Heart left ventricle (tissue), 16 donors: ENCODE data around the gene PIGN. TPM values are rescaled to one million over a fixed set of nuclear protein-coding genes. Genes with fewer than 3 reads are reported as not detected.

Source experiments
- ATAC-seq, 4 donors: fragments of 200-7000 bp; cut with Tn5 transposase; one replicate each; pipeline ENCODE4 v1.9.1; 2020 to 2022; ENCODE audit warnings: moderate library complexity in 4 of 4, mild to moderate bottlenecking in 3 of 4, moderate number of reproducible peaks in 1 of 4
- DNase-seq, 5 donors: peaks; one replicate each; pipeline ENCODE4 v3.0.0-alpha.2; 2020
- H3K27ac ChIP-seq, 12 donors: fragments of 200-600 bp; sonication (generic) in 4 of 12; one replicate each; pipeline versions ENCODE4 v1.5.0 to v1.8.0; 2016 to 2022; ENCODE audit warnings: mild to moderate bottlenecking in 2 of 12
- H3K27me3 ChIP-seq, 9 donors: fragments of 200-600 bp; sonication (generic) in 2 of 9; one replicate each; pipeline versions ENCODE4 v1.5.1 to v1.8.0; 2016 to 2022; ENCODE audit warnings: mild to moderate bottlenecking in 3 of 9
- H3K36me3 ChIP-seq, 9 donors: fragments of 200-600 bp; sonication (generic) in 2 of 9; one replicate each; pipeline versions ENCODE4 v1.5.0 to v1.8.0; 2018 to 2022; ENCODE audit warnings: mild to moderate bottlenecking in 2 of 9
- H3K4me1 ChIP-seq, 12 donors: fragments of 200-600 bp; sonication (generic) in 4 of 12; one replicate each; pipeline versions ENCODE4 v1.5.0 to v1.8.0; 2016 to 2022; ENCODE audit warnings: mild to moderate bottlenecking in 3 of 12
- H3K4me3 ChIP-seq, 12 donors: fragments of 200-600 bp; sonication (generic) in 4 of 12; one replicate each; pipeline versions ENCODE4 v1.5.0 to v1.8.0; 2017 to 2022; ENCODE audit warnings: mild to moderate bottlenecking in 9 of 12, moderate library complexity in 4 of 12
- H3K9me3 ChIP-seq, 12 donors: fragments of 200-600 bp; sonication (generic) in 4 of 12; one replicate each; pipeline versions ENCODE4 v1.5.0 to v1.8.0; 2016 to 2022; ENCODE audit warnings: mild to moderate bottlenecking in 1 of 12
- POLR2A ChIP-seq, 2 donors: fragments of 450-650 bp; IDR thresholded peaks; one replicate each; pipeline ENCODE4 v1.6.1; 2017; ENCODE audit warnings: antibody characterized with exemption in 2 of 2, mild to moderate bottlenecking in 2 of 2, moderate library complexity in 2 of 2
- WGBS, 4 donors: extraction: QIAGEN DNeasy Blood & Tissue Kit in 2 of 4; methylation state at CpG; one replicate each; pipeline versions ENCODE4 v1.1.5 to v1.1.7; 2013 to 2018; 5-methylcytosine and 5-hydroxymethylcytosine counted together
- intact Hi-C, 10 donors: fragments of 100-400 bp; cut with DNase I; formaldehyde crosslinking; loops; one replicate each; pipeline versions ENCODE4 v1.11.1 to v1.14.2; 2022
- polyA plus RNA-seq, 2 donors: library from polyadenylated mRNA; stranded (reverse); fragments of 200-250 nt; gene quantifications; one replicate each; pipeline ENCODE4 v1.2.3, GENCODE V29; 2013
- total RNA-seq, 9 donors: library from RNA; depleted of rRNA in 2 of 9; stranded (reverse); fragments of >200 nt in 2 of 9; fragmentation: NEBNext Ultra II Directional in 3 of 9; extraction: Animal tissue kit (Norgen Biotek cat#: 25700) in 3 of 9; gene quantifications; one replicate each; pipeline versions ENCODE4 v1.1.0 to v1.2.4, GENCODE V29; 2016 to 2023
- TF ChIP-seq, protein P1 (sequence below), 12 donors: fragments of 200-600 bp; sonication (generic) in 4 of 12; IDR thresholded peaks; one replicate each; pipeline versions ENCODE4 v1.5.0 to v1.8.0; 2018 to 2022; ENCODE audit warnings: antibody characterized with exemption in 12 of 12, mild to moderate bottlenecking in 5 of 12
- donor health status: ischemic (EF 13 %, LVEDD 7.1; RV severe dilation, severe dysfunction).
- donor health status: healthy with polysubstance abuse.
- donor health status: DM: no; HTN: yes; CAD: no.
- donor health status: DM: no; HTN: no; CAD: no.
- donor health status: ischemic (EF 25% LVEDD 6.9; RV normal size, moderate dysfunction).
- donor health status: ischemic (EF 25% LVEDD 5.7; RV mildly dilated, moderate dysfunction).
- donor health status: healthy.
- donor health status: DM: yes; HTN: yes; CAD: no.
- donor health status: ischemic (EF 35%, LVEDD 5.7; RV mildly dilated, moderate dysfunction).
- donor health status: nonischemic (EF 11% LVEDD 7.7; RV severe dilation, severe dysfunction).
- donor health status: DM: yes; HTN: yes; CAD: no.
- donor health status: PGD.
- donor health status: ischemic (EF 29% LVEDD 5.4; RV normal size, mild dysfunction).
- donor health status: nonischemic (EF 23%, LVEDD 6.1; RV moderate dilation, normal function).

PIGN gene
- total and polyA plus RNA-seq, 11 donors: 4.3 to 29.6 (median 20.7) TPM

DNA sequence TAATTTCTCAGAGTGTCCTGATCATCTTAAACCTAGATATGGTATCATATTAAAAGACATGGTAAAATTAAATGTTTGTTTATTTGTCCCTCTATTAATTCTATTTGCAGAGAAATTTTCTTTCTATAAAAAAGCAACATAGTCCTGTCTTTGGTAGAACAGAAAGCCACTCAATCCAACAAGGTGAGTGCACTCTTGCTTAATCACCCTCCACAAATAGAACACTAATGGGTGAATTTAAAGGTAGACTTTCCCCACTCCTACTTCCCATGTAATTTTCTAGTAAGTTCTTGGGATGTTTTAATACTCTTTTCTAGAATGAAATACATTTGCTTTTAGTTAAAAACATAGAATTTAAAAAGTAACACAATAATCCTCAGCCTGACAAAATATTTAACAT lies 97.7 kb downstream of the PIGN start:
- H3K27ac ChIP-seq: no peak overlapping the region
- no peak overlapping the region for H3K4me3 ChIP-seq
- peaks cover 0 to 32% (median 15%) of the 10 kb centered on the region in 9 donors for H3K36me3 ChIP-seq

DNA sequence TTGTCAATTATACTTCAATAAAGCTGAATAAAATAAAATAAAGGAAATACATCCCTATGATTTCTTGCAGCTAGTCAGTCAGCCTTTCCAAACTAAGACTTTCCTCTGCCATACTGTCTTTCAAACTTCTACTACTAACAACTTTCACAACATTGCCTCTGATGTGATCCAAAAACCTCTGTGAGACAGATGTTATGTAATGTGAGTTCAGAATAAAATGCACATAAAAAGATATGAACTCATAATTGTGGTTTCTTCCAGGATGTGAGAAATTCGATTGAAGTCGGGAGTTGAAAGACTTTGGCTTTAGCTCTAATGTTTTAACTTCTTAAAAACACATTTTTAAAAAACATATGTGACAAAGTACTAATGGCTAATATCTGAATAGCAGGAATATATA lies 98.7 kb downstream of the PIGN start:
- TF ChIP-seq, protein P1, sequence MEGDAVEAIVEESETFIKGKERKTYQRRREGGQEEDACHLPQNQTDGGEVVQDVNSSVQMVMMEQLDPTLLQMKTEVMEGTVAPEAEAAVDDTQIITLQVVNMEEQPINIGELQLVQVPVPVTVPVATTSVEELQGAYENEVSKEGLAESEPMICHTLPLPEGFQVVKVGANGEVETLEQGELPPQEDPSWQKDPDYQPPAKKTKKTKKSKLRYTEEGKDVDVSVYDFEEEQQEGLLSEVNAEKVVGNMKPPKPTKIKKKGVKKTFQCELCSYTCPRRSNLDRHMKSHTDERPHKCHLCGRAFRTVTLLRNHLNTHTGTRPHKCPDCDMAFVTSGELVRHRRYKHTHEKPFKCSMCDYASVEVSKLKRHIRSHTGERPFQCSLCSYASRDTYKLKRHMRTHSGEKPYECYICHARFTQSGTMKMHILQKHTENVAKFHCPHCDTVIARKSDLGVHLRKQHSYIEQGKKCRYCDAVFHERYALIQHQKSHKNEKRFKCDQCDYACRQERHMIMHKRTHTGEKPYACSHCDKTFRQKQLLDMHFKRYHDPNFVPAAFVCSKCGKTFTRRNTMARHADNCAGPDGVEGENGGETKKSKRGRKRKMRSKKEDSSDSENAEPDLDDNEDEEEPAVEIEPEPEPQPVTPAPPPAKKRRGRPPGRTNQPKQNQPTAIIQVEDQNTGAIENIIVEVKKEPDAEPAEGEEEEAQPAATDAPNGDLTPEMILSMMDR (IDR thresholded peaks at IDR 0.05): no peak
- no peak for TF ChIP-seq POLR2A (IDR thresholded peaks at IDR 0.05)
- H3K27me3 ChIP-seq: no peaks in the 10 kb centered on the region
- 78 to 86% (median 82%) methylated on average over 2 of the region's 2 CpGs for WGBS, 4 donors
- intact Hi-C loops: no loop called here
- no peak for DNase-seq
- no peak for ATAC-seq
- H3K9me3 ChIP-seq: no peaks in the 10 kb centered on the region
- H3K27ac ChIP-seq: no peak overlapping the region
- peaks cover 0 to 32% (median 15%) of the 10 kb centered on the region in 9 donors for H3K36me3 ChIP-seq
- no peak overlapping the region for H3K4me3 ChIP-seq
- H3K4me1 ChIP-seq: peaks cover 0 to 8% (median 0%) of the 10 kb centered on the region in 12 donors

More for the DNA sequence above, 97.7 kb downstream of the PIGN start:
- peaks cover 0 to 8% (median 0%) of the 10 kb centered on the region in 12 donors for H3K4me1 ChIP-seq
- ATAC-seq (no peak), DNase-seq (no peak)
- no peaks in the 10 kb centered on the region for H3K9me3 ChIP-seq
- H3K27me3 ChIP-seq: no peaks in the 10 kb centered on the region
- intact Hi-C loops: no loop called here
- TF ChIP-seq POLR2A (IDR thresholded peaks at IDR 0.05): no peak
- TF ChIP-seq, protein P1 (IDR thresholded peaks at IDR 0.05): no peak

DNA sequence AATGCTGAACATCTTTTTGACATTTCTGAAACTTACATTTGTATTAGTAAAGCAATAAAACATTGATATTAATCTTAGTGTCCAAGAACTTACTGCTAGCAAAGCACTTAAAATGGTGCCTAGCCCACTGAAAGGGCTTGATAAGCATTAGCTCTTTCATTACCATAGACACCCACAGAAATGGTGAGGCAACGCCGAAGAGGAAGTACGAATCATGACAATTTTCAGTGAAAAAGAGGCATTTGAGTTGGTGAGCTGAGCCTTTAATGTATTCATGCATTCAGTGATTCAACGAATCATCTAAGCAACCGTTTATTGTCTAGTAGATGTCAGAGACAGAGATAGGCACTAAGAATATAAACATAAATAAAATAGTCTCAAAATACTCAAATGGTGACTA lies 101.1 kb downstream of the PIGN start:
- Histone ChIP-seq H3K4me1 (peaks cover 0 to 4% (median 0%) of the 10 kb centered on the region in 12 donors), H3K4me3 (no peak overlapping the region), H3K9me3 (no peaks in the 10 kb centered on the region), H3K27me3 (no peaks in the 10 kb centered on the region), H3K27ac (no peak overlapping the region), H3K36me3 (peaks cover 0 to 39% (median 15%) of the 10 kb centered on the region in 9 donors)
- TF ChIP-seq, protein P1 (IDR thresholded peaks at IDR 0.05): no peak
- TF ChIP-seq POLR2A (IDR thresholded peaks at IDR 0.05): no peak
- intact Hi-C loops: no loop called here
- 92 to 94% (median 93%) methylated on average over 5 of the region's 5 CpGs for WGBS, 4 donors
- no peak for DNase-seq
- ATAC-seq: no peak

DNA sequence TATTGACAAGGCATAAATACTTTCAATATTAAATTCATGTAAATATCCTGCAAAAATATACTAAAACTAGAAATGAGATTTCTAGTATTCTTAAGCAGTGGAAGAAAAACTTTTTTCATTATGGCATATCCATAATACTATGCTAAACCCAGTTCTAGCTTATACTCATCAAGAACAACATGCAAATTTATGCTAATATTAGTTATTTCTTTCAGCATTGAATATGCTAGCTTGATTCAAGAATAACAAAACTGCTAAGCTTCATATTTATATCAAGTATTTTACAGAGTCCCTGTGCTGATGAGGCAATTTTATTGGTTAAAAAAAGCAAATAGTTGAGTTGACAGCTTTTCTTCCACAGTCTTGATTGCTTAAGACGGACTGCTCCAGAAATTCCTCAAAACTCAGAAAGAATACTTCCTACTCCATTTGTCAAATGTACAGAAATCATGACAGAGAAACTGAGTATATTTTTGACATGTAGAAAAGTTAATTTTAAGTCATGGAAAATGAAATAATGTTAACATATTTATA lies 105.0 kb downstream of the PIGN start:
- ATAC-seq: no peak
- Histone ChIP-seq H3K4me3 (no peak overlapping the region), H3K9me3 (no peaks in the 10 kb centered on the region), H3K36me3 (peaks cover 0 to 18% (median 1%) of the 10 kb centered on the region in 9 donors), H3K27me3 (no peaks in the 10 kb centered on the region), H3K4me1 (peaks cover 0 to 4% (median 0%) of the 10 kb centered on the region in 12 donors), H3K27ac (no peak overlapping the region)
- no peak for TF ChIP-seq POLR2A (IDR thresholded peaks at IDR 0.05)
- TF ChIP-seq, protein P1 (IDR thresholded peaks at IDR 0.05): no peak
- 93 to 99% (median 96%) methylated on average over 1 of the region's 1 CpG for WGBS, 4 donors
- no peak for DNase-seq
- intact Hi-C loops: no loop called here
